Stimulated activated CD4-positive, alpha-beta T cell treated with anti-CD3 and anti-CD28 coated beads, Interleukin-15, amount 100 ng/mL, for 24 hours (primary cell): ENCODE data around the gene SSTR3.

Source experiments
- DNase-seq: peaks from one replicate; pipeline ENCODE4 v3.0.0-alpha.2; 2020

The SSTR3 gene

GRCh38 chr22:37228106-37229011, 16.1 kb upstream of the SSTR3 start:
- peak; percentile 67 for DNase-seq

- peak; percentile 36 for DNase-seq
Observed at GRCh38 chr22:37226514-37226913, 14.2 kb upstream of the SSTR3 start.

- DNase-seq: no peak
Observed at GRCh38 chr22:37226087-37226486, 13.8 kb upstream of the SSTR3 start.

- peak; percentile 8 for DNase-seq
Observed at GRCh38 chr22:37225481-37225880, 13.2 kb upstream of the SSTR3 start.

- DNase-seq: peak; percentile 8
Observed at GRCh38 chr22:37224757-37225420, 12.6 kb upstream of the SSTR3 start.

- peak; percentile 46 for DNase-seq
Observed at GRCh38 chr22:37223965-37224551, 11.8 kb upstream of the SSTR3 start.

- peak; percentile 65 for DNase-seq
Observed at GRCh38 chr22:37222440-37222971, 10.2 kb upstream of the SSTR3 start.

GRCh38 chr22:37221424-37222333, 9.4 kb upstream of the SSTR3 start:
- DNase-seq: peak; percentile 23

GRCh38 chr22:37220543-37220981, 8.3 kb upstream of the SSTR3 start:
- DNase-seq: peak; percentile 45

GRCh38 chr22:37219533-37219932, 7.3 kb upstream of the SSTR3 start:
- peak; percentile 40 for DNase-seq

- DNase-seq: peak; percentile 79
Observed at GRCh38 chr22:37218771-37219411, 6.6 kb upstream of the SSTR3 start.

- DNase-seq: peak; percentile 45
Observed at GRCh38 chr22:37218399-37218770, 6.1 kb upstream of the SSTR3 start.

- DNase-seq: no peak
Observed at GRCh38 chr22:37215890-37216289, 3.6 kb upstream of the SSTR3 start.

GRCh38 chr22:37214731-37215030, 2.4 kb upstream of the SSTR3 start:
- DNase-seq: no peak

GRCh38 chr22:37213941-37214730, 1.9 kb upstream of the SSTR3 start:
- no peak for DNase-seq

- no peak for DNase-seq
Observed at GRCh38 chr22:37213218-37213855, 1.1 kb upstream of the SSTR3 start.

GRCh38 chr22:37211866-37212173, 457 bp downstream of the SSTR3 start:
- DNase-seq: no peak

- no peak for DNase-seq
Observed at GRCh38 chr22:37211075-37211865, 1.0 kb downstream of the SSTR3 start.

- no peak for DNase-seq
Observed at GRCh38 chr22:37210041-37210803, 2.1 kb downstream of the SSTR3 start.
